CD14-positive monocyte (primary cell): ENCODE results near the gene EPHA3. TPM values are rescaled to one million over a fixed set of nuclear protein-coding genes. Genes with fewer than 3 reads are reported as not detected.

Experiments
- DNase-seq, 3 donors: peaks; one replicate each; pipeline ENCODE4 v3.0.0-alpha.2; 2011 to 2022
- H2AFZ ChIP-seq: 2 replicates; pipeline ENCODE4 v1.6.0; 2012; ENCODE audit warnings: mild to moderate bottlenecking, low read depth, low read length, inconsistent platforms; ENCODE audit not compliant: insufficient read depth, poor library complexity, severe bottlenecking
- H3K27ac ChIP-seq, 2 donors: 1 replicate in 1 of 2; 2 replicates in 1 of 2; pipeline ENCODE4 v1.5.1; 2012 to 2013; ENCODE audit warnings: low read length in 2 of 2, control low read depth in 1 of 2, inconsistent platforms in 1 of 2, low read depth in 1 of 2, mild to moderate bottlenecking in 1 of 2
- H3K27me3 ChIP-seq, 2 donors: one replicate each; pipeline versions ENCODE4 v1.6.0 to v1.6.1; 2011 to 2013; ENCODE audit warnings: low read length in 2 of 2; ENCODE audit not compliant: control insufficient read depth in 2 of 2, insufficient read depth in 2 of 2
- H3K36me3 ChIP-seq, 2 donors: replicated peaks in 1 of 2; 1 replicate in 1 of 2; 2 replicates in 1 of 2; pipeline versions ENCODE4 v1.5.1 to v1.6.1; 2012 to 2013; ENCODE audit warnings: low read length in 2 of 2, control low read depth in 1 of 2, inconsistent platforms in 1 of 2, mild to moderate bottlenecking in 1 of 2; ENCODE audit not compliant: insufficient read depth in 2 of 2, control insufficient read depth in 1 of 2
- H3K4me1 ChIP-seq, 2 donors: 1 replicate in 1 of 2; 2 replicates in 1 of 2; pipeline versions ENCODE4 v1.5.1 to v1.6.1; 2012 to 2013; ENCODE audit warnings: low read length in 2 of 2, control low read depth in 1 of 2, inconsistent platforms in 1 of 2, mild to moderate bottlenecking in 1 of 2, moderate library complexity in 1 of 2; ENCODE audit not compliant: insufficient read depth in 2 of 2, control insufficient read depth in 1 of 2
- H3K4me2 ChIP-seq: replicated peaks from 2 replicates; pipeline ENCODE3; 2012; ENCODE audit warnings: low read length, moderate library complexity, mild to moderate bottlenecking; ENCODE audit not compliant: poor library complexity, severe bottlenecking; ENCODE audit errors: extremely low read depth
- H3K4me3 ChIP-seq, 3 experiments: fragments of 200-600 bp in 1 of 3; sonication (generic) in 1 of 3; replicated peaks in 1 of 3; 1 replicate in 2 of 3; 2 replicates in 1 of 3; pipeline ENCODE4 v1.5.1; 2011 to 2013; ENCODE audit warnings: low read length in 3 of 3, mild to moderate bottlenecking in 3 of 3, control low read depth in 2 of 3, low read depth in 2 of 3, inconsistent platforms in 1 of 3, moderate library complexity in 1 of 3
- H3K79me2 ChIP-seq: 2 replicates; pipeline ENCODE4 v1.6.0; 2012; ENCODE audit warnings: mild to moderate bottlenecking, control low read depth, inconsistent platforms, low read length, moderate library complexity; ENCODE audit not compliant: insufficient read depth
- H3K9ac ChIP-seq: 2 replicates; pipeline ENCODE4 v1.6.0; 2017; ENCODE audit warnings: low read length, mild to moderate bottlenecking; ENCODE audit not compliant: insufficient read depth, poor library complexity, severe bottlenecking
- H3K9me3 ChIP-seq, 2 donors: replicated peaks in 1 of 2; 1 replicate in 1 of 2; 2 replicates in 1 of 2; pipeline versions ENCODE4 v1.5.1 to v1.6.1; 2012 to 2013; ENCODE audit warnings: low read length in 2 of 2, control low read depth in 1 of 2; ENCODE audit not compliant: control insufficient read depth in 1 of 2, insufficient read depth in 1 of 2
- H4K20me1 ChIP-seq: 2 replicates; pipeline ENCODE4 v1.6.0; 2012; ENCODE audit warnings: mild to moderate bottlenecking, low read length, control low read depth, moderate library complexity; ENCODE audit not compliant: insufficient read depth
- H3K27ac Mint-ChIP-seq, 7 donors: one replicate each; pipeline ENCODE4 v1.8.0; 2020; ENCODE audit warnings: mild to moderate bottlenecking in 7 of 7, mixed read lengths in 7 of 7, moderate library complexity in 6 of 7, inconsistent platforms in 2 of 7
- H3K27me3 Mint-ChIP-seq, 3 donors: one replicate each; pipeline ENCODE4 v1.8.0; 2021 to 2022; ENCODE audit warnings: low read depth in 3 of 3, mild to moderate bottlenecking in 3 of 3, mixed read lengths in 3 of 3, moderate library complexity in 3 of 3, inconsistent platforms in 1 of 3
- H3K36me3 Mint-ChIP-seq, 2 donors: one replicate each; pipeline ENCODE4 v1.8.0; 2020; ENCODE audit warnings: mixed read lengths in 2 of 2, inconsistent platforms in 1 of 2, mild to moderate bottlenecking in 1 of 2
- H3K4me1 Mint-ChIP-seq: one replicate; pipeline ENCODE4 v1.8.0; 2020; ENCODE audit warnings: mild to moderate bottlenecking, mixed read lengths
- H3K4me3 Mint-ChIP-seq, 2 donors: one replicate each; pipeline ENCODE4 v1.8.0; 2020; ENCODE audit warnings: mild to moderate bottlenecking in 2 of 2, mixed read lengths in 2 of 2, moderate library complexity in 1 of 2
- H3K9me3 Mint-ChIP-seq, 7 donors: one replicate each; pipeline ENCODE4 v1.8.0; 2020 to 2022; ENCODE audit warnings: mixed read lengths in 7 of 7, mild to moderate bottlenecking in 6 of 7, moderate library complexity in 6 of 7, inconsistent platforms in 2 of 7
- CTCF ChIP-seq: fragments of 200-600 bp; IDR thresholded peaks from one replicate; pipeline ENCODE4 v1.8.0; 2022; ENCODE audit warnings: antibody characterized with exemption, mild to moderate bottlenecking
- WGBS: methylation state at CpG from one replicate; pipeline ENCODE4 v1.1.5; 2013; ENCODE audit warnings: missing lambda C conversion rate; ENCODE audit not compliant: insufficient coverage; 5-methylcytosine and 5-hydroxymethylcytosine counted together
- intact Hi-C, 2 donors: fragments of 100-400 bp; cut with micrococcal nuclease; formaldehyde crosslinking; loops; one replicate each; pipeline versions ENCODE4 v1.15.0 to v1.15.1; 2023
- polyA plus RNA-seq, 3 donors: library from polyadenylated mRNA; depleted of rRNA in 1 of 3; unstranded in 2 of 3; stranded (reverse) in 1 of 3; fragments of 300-500 nt in 2 of 3; fragments of >200 nt in 1 of 3; fragmentation: Illumina TruSeq in 2 of 3; gene quantifications; 1 replicate in 2 of 3; 2 replicates in 1 of 3; pipeline ENCODE4 v1.2.3, GENCODE V29; 2012 to 2021

Gene EPHA3
- polyA plus RNA-seq, 3 donors: not detected

GRCh38 chr3:89173546-89173945 lies 66.1 kb downstream of the EPHA3 start:
- H3K4me1 ChIP-seq: no peaks in the 10 kb centered on the region
- Mint-ChIP-seq H3K36me3 (no peaks in the 10 kb centered on the region), H3K9me3 (peaks cover 0 to 9% (median 0%) of the 10 kb centered on the region in 7 donors), H3K27ac (no peak overlapping the region), H3K4me1 (no peaks in the 10 kb centered on the region), H3K27me3 (no peaks in the 10 kb centered on the region), H3K4me3 (no peak overlapping the region)
- DNase-seq: no peak
- no peak overlapping the region for H3K4me2 ChIP-seq
- no peak for TF ChIP-seq CTCF
- H4K20me1 ChIP-seq: no peaks in the 10 kb centered on the region
- H3K27ac ChIP-seq: no peak overlapping the region
- H2AFZ ChIP-seq: no peak overlapping the region
- no peaks in the 10 kb centered on the region for H3K79me2 ChIP-seq
- H3K27me3 ChIP-seq: no peaks in the 10 kb centered on the region
- H3K4me3 ChIP-seq: no peak overlapping the region
- H3K9ac ChIP-seq: no peak overlapping the region
- no peaks in the 10 kb centered on the region for H3K36me3 ChIP-seq
- H3K9me3 ChIP-seq: no peaks in the 10 kb centered on the region
- intact Hi-C loops: no loop called here

GRCh38 chr3:89179355-89180001 lies 72.1 kb downstream of the EPHA3 start:
- H3K27me3 Mint-ChIP-seq: no peaks in the 10 kb centered on the region
- Histone ChIP-seq H4K20me1 (no peaks in the 10 kb centered on the region), H3K4me3 (no peak overlapping the region), H3K4me2 (no peak overlapping the region), H3K27ac (no peak overlapping the region), H3K9ac (no peak overlapping the region), H3K27me3 (no peaks in the 10 kb centered on the region), H3K79me2 (no peaks in the 10 kb centered on the region), H2AFZ (no peak overlapping the region), H3K4me1 (no peaks in the 10 kb centered on the region), H3K36me3 (no peaks in the 10 kb centered on the region), H3K9me3 (no peaks in the 10 kb centered on the region)
- H3K9me3 Mint-ChIP-seq: no peaks in the 10 kb centered on the region
- H3K4me3 Mint-ChIP-seq: no peak overlapping the region
- no peak for DNase-seq
- TF ChIP-seq CTCF: no peak
- H3K36me3 Mint-ChIP-seq: no peaks in the 10 kb centered on the region
- intact Hi-C loops: no loop called here
- H3K4me1 Mint-ChIP-seq: no peaks in the 10 kb centered on the region
- WGBS: 80% methylated on average over 1 of the region's 3 CpGs
- H3K27ac Mint-ChIP-seq: no peak overlapping the region
